HG02852 (cell line): ENCODE measurements around the gene MAIP1.

ENCODE experiments used
- ATAC-seq: cut with Tn5 transposase; IDR thresholded peaks from one replicate; pipeline ENCODE4 v1.9.1; 2021; ENCODE audit warnings: mild to moderate bottlenecking, moderate library complexity; ENCODE audit not compliant: unreplicated experiment

Gene MAIP1

GRCh38 chr2:199946836-199947235, 8.5 kb upstream of the MAIP1 start:
- no peak for ATAC-seq

- no peak for ATAC-seq
Measured at GRCh38 chr2:199950396-199950795, 5.0 kb upstream of the MAIP1 start.

- ATAC-seq, result no peak
Measured at GRCh38 chr2:199951023-199951422, 4.4 kb upstream of the MAIP1 start.

- ATAC-seq, result peak; percentile 53
Measured at GRCh38 chr2:199955007-199955338, 409 bp upstream of the MAIP1 start.

GRCh38 chr2:199956062-199956380, 639 bp downstream of the MAIP1 start:
- no peak for ATAC-seq

GRCh38 chr2:199958014-199958413, 2.6 kb downstream of the MAIP1 start:
- ATAC-seq, result no peak

- ATAC-seq, result no peak
Measured at GRCh38 chr2:199962203-199962602, 6.8 kb downstream of the MAIP1 start.

- no peak for ATAC-seq
Measured at GRCh38 chr2:199966405-199966804, 11.0 kb downstream of the MAIP1 start.

GRCh38 chr2:199966976-199967375, 11.6 kb downstream of the MAIP1 start:
- no peak for ATAC-seq

- ATAC-seq, result no peak
Measured at GRCh38 chr2:199968126-199968525, 12.7 kb downstream of the MAIP1 start.

GRCh38 chr2:199972088-199972626, 16.8 kb downstream of the MAIP1 start:
- ATAC-seq, result no peak

- ATAC-seq, result no peak
Measured at GRCh38 chr2:199973703-199974102, 18.3 kb downstream of the MAIP1 start.

- ATAC-seq, result no peak
Measured at GRCh38 chr2:199975273-199975895, 20.0 kb downstream of the MAIP1 start.

GRCh38 chr2:199977984-199978415, 22.6 kb downstream of the MAIP1 start:
- ATAC-seq, result peak; percentile 64

GRCh38 chr2:199979398-199979797, 24.0 kb downstream of the MAIP1 start:
- no peak for ATAC-seq

GRCh38 chr2:199979832-199980628, 24.6 kb downstream of the MAIP1 start:
- peak; percentile 44 for ATAC-seq

- ATAC-seq, result no peak
Measured at GRCh38 chr2:199982126-199982843, 26.9 kb downstream of the MAIP1 start.

- no peak for ATAC-seq
Measured at GRCh38 chr2:199983534-199983933, 28.2 kb downstream of the MAIP1 start.

- no peak for ATAC-seq
Measured at GRCh38 chr2:199984159-199984558, 28.8 kb downstream of the MAIP1 start.

GRCh38 chr2:199984755-199985154, 29.4 kb downstream of the MAIP1 start:
- ATAC-seq, result no peak

GRCh38 chr2:199985625-199986207, 30.3 kb downstream of the MAIP1 start:
- ATAC-seq, result peak; percentile 89
